NCI-H446 treated with DMSO at 0.1 percent for 48 hours (cell line): Measurements from ENCODE around the gene SLFNL1.
A peak's percentile ranks its signal among the peaks of the same experiment; 100 is the strongest.

ENCODE experiments used
- DNase-seq: peaks from one replicate; lab custom pipeline; 2025; lab: John Stamatoyannopoulos, UW

The SLFNL1 gene

DNA sequence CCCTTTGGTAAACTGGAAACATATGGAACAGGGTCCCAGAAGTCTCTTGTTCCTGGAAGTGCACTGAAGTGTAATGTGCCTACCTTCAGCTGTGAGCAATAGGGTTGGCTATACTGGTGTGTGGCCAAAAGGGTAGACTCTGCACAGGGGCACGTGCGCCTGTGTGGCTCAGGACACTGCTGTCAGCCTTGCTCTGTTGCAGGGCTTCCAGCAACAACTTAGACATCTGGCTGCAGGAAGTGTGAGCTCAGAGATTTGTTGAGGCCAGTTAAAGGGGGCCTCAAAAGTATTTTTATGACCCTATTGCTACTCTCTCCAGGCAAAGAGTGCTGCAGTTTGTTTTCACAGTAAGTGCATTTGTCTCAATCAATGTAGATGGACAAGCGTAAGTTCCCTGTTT is 34.6 kb downstream of the SLFNL1 start:
- DNase-seq = no peak

DNA sequence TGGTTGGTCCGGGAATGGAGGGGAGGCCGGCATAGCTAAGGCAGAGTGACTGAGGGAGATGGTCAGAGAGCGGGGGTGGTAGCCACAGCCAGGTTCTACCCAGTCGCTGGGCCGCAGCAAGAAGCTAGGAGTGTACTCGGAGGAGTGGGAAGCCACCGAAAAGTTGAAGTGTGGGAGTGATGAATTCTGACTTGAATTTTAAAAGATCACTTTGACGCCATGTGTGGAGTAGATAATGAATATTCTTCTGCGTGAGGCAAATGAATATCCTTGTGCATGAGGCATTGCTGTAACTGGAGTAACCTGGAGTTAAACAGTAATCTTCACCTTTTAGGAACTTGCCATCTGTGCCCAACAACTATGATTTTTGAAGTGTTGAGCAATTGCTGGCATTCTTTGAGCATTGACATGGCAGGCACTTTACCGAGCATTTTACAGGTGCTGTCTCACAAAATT is 35.2 kb downstream of the SLFNL1 start:
- DNase-seq = no peak

DNA sequence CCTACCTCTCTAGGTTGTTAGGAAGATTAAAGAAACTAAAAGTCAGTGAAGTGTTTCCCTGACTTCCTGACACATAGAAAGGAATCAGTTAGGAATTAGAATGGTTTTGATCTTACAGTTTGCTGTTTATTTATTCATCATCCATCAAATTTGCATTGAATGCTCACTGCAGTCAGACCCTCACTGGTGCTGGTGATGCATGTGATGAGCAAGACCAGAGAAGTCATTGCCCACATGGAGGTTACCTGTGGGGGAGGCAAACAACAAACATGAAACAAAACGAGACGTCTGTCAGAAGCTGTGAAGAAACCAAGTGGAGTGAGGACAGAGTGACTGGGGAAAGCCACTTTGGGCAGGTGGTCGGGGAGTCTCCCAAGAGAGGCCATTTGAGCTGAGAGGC is 35.6 kb downstream of the SLFNL1 start:
- DNase-seq = no peak

DNA sequence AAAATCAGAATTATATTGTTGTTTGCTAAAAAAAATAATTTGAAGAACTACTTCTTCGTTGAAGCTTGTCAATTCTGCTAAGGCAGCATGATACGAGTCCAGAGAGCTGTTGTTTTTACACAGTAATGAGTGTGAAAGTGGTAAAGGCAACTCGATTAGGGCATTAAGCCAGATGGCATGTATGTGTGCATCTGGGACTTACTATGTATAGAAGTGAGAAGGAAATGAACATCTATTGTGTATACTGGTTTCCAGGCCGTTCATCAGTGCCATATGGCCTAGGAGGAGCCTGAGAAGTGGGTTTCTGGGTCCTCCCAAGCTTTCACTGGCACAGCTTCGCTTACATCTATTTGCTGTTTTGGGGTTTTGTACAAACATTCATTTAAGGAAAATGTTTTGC is 36.4 kb downstream of the SLFNL1 start:
- peak; percentile 91 for DNase-seq

DNA sequence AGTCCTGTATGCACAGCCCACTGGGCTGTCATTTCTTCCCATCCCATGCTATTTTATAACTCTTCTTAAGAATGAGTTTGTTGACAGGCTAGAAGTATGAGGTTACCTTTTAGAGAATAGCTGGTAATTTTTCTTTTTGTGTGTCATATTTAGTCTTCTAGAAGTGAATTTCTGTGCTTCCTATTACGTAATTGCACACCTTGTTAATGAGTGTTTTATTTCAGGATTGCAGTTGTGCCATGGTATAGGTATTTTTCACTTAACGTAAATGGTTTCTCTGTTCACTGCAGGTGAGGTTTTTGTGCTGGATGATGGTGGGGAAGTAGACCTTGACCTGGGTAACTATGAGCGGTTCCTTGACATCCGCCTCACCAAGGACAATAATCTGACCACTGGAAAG is 37.0 kb downstream of the SLFNL1 start:
- DNase-seq = no peak

DNA sequence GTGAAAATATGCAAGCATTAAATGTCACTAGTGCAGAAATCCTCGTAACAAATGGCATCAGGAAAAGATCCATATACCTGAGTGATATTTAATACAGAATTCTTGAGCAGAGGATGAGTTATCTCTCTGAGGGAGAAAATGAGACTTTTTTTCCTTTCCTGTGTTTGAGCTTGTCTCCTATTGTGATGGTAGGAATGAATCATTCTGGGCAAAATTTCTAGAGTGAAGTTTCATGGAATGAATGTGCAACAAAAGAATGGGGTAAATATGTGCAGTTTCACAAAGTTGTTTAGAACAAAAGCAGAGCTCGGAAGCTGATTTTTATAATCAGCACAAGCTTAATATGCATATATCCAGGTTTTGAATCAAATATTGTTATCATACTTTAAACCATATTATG is 37.5 kb downstream of the SLFNL1 start:
- DNase-seq = no peak

DNA sequence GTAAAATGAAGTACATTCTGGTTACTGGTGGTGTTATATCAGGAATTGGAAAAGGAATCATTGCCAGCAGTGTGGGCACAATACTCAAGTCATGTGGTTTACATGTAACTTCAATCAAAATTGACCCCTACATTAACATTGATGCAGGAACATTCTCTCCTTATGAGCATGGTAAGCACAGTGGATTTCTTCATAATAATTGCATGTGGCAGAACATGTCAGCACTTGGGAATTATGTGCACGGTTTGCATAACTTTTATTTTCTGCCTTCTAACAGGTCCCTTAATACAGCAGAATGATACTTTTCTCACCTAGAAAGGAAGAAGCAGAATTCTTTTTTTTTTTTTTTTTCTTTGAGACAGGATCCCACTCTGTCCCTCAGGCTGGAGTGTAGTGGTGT is 38.2 kb downstream of the SLFNL1 start:
- no peak for DNase-seq

DNA sequence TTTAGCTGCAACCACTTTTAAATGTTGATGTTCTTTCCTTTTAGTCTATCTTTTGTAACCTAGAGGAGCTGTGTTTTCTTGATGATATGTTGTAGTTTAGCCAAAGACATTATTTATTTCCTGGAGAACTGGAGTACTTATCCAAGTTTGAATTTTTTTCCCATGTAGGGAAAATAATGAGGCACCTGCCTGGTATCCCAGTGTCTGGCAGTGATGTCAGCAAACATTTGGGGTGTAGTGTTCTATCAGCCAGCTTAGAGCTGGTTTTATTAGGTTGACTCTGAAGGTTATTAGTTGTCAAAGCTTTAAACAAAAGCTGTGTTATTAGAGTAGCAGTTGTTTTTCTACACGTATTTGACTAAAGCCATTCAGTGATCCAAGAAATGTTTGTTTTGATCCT is 38.8 kb downstream of the SLFNL1 start:
- DNase-seq = no peak

DNA sequence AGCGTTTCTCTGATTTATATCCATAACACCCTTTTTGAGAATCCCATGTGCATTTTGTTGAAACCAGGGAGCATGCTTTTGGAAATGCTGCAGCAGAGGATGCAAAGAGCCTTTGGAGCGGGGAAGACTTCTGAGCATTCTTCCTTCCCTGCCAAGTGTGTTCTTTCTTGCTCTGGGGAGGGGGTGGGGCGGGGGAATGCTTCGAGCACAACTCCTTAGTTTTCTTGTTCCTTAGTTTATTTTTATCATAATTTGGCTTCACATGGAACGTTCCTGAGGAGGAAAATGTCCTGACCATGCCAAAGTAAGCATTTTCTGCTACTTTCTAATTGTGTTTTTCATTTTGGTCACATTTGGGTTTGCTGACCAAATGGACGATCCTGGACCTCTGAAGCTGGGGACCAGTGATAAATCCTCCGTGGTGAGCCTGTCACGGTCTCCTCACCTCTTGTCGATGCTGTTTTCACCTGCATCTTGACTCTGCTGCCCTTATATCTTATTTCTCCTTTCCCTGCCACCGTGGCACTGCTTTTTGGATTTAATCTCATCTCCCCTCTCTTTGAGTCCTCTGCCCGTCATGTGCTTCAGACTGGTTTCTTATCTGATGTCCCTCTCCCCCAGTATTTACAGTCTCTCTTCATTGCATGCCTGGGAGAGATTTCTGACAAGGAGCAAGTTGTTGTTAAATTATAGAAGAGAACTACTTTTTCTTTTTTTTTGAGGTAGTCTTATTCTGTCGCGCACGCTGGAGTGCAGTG is 39.7 kb downstream of the SLFNL1 start:
- DNase-seq = no peak

DNA sequence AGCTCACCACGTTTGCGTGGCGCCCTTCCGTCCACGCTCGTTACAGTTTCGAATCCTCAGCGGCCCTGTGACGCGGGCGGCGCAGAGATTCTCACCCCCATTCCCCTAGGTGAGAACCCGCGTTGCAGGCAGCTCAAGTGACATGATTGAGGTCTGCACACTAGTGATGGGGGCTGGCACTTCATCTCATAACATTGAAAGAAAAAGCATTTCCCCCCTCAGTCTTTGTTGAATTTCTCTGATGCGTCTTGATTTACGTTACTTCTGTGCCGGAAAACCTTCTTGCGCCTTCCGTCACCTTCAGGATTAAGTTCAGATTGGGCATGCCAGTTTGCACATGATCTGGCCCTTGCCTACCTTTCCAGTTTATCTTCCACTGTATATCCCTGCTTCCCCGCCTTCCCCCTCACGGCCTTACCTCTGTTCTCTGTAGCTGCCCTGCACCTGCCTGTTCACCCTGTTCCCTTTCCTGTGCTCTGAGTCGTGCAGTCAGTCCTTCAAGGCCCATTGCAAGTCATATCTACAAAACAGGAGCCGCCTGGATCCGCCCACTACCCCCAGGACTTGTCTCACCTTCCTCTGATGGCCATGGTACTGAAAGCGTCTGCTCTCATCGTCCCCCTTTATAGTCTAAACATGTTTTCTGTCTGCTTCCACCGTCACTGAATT is 40.9 kb downstream of the SLFNL1 start:
- no peak for DNase-seq

DNA sequence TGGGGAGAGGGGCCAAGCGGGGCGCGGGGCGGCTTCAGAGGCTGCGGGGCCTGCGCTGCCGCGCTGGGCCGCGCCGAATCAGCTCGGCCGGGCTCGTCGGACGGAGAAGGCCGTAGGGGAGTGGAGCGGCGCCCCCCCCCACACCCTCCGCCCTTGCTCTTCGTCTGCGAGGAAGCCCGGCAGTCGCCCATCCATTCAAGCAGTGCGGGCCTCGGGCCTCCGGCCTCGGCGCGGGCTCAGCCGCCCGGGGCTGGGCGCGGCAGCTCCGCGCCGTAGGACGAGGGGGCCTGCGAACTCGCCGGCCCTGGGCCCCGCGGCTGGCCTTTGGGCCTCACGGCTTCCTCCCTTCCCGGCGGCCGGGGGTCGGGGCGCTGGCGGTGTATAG is 41.5 kb downstream of the SLFNL1 start:
- DNase-seq = no peak

DNA sequence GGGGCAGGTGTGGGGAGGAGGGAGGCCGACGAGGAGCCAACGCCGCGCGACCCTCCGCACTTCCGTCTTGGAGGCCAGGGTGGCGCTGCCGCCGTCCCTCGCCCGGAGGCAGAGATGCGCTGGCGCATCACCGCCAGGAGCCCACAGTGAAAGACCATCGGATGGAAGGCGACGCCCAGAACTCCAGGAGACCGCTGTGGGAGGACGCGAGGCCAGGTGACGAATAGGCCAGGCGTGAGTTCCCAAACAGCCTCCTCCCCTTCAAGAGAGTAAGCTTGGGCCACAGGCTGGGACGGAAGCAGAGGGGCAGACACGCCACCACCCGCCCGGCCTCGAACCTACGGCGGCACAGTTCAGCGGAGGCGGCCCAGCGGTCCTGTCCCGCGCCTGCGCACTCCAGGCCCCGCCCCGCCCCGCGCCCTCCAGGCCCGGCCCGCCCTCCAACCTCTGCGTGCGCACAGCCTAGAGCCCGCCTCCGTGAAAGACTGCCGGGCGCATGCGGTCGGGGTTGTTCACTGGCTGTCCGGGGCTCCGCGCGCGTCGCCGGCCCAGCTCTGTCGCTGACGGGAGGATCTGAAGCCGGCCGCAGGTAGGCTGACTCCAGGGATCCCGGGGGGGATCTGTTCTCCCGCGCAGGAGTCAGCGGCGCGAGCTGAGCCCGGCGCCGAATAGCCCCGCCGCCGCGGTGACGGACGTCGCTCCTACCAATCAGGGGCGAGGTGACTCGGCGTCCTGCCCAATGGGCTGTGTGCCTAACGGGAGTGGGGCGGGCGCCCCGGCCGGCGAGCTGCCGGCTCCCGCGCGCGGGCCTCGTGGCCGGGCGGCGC is 42.1 kb downstream of the SLFNL1 start, which contains the start of gene CTPS1:
TSS of gene CTPS1 (plus strand) at position 456 of the 827 bp plus-strand sequence. CDS start 3,595 bp downstream, outside the sequence.
- peak; percentile 95 for DNase-seq

DNA sequence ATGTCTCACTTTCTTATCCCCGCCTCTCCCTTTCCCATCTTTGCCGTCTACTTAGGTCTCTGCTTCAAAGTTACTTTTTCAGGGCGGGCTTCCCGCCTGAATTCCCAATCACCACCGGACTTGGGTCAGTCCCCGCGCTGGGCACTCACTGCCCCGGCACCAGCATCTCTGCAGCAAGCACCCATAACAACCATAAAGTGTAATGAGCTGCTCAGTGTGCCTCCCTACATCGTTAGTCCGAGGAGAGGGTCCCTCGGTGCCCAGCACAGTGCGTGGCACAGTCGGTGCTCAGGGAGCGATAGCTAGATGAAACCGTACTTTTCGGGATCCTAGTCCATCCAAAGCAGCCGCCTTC is 42.7 kb downstream of the SLFNL1 start:
- DNase-seq = no peak

DNA sequence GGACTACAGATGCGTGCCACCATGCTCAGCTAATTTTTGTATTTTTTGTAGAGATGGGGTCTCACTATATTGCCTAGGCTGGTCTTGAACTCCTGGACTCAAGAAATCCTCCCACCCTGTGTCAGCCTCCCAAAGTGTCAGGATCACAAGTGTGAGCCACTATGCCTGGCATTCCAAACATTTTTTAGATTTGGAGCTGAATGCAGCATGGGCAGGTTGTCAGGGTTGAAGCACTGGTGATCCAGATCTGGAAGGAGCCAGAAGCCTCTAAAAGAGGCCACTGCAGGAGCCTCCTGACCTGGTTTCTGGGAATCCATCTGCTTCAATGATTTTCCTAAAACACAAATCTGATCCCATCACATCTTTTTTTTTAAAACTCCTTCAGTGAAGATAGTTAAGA is 43.8 kb downstream of the SLFNL1 start:
- DNase-seq = no peak

DNA sequence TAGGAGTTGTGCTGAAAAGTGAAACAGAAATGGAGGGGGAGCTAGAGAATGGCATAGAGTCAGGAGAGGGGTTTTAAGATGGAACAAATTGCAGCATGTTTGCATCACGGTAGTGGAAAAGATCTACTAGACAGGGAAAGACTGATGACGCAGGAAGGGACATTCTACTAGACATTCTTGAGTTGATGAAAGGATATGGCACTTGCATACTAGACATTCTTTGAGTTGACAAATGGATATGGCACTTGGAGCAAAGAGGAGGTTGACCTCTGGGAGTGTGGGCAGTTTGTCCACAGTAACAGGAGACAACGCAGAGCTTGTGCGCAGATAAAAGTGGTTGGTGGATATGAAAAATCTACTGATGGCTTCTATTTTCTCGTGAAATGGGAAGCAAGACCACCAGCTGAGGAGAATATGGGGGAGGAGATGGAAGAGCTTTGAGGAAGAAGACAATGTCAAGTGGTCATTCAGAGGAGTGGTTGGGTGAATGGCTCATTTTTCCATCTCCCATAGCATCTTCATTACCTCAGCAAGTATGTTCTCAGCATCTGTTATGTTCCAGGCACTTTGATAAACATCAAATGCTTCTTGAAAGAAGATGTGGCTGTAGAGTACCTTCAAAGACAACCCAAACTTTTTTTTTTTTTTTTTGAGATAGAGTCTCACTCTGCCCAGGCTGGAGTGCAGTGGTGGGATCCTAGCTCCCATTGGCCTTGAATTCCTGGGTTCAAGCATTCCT is 44.4 kb downstream of the SLFNL1 start:
- DNase-seq = no peak

DNA sequence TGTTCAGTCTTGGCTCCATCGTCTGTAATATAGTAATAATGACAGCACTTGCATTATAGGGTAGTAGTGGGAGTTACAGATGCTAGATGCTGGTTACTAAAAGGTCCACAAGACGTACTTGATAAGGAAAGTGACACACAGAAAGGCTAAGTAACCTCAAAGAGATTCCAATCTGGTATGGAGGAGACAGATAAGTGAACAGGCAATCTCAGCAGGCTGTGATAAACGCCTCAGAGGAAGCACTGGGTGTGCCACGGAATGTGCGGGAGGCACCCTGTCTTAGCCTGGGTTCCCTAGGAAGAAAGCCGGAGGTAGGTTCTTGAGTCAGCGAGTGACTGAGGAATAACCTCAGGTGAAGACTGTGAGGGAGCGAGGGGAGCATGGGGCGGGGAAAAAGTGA is 46.6 kb downstream of the SLFNL1 start:
- DNase-seq = no peak

DNA sequence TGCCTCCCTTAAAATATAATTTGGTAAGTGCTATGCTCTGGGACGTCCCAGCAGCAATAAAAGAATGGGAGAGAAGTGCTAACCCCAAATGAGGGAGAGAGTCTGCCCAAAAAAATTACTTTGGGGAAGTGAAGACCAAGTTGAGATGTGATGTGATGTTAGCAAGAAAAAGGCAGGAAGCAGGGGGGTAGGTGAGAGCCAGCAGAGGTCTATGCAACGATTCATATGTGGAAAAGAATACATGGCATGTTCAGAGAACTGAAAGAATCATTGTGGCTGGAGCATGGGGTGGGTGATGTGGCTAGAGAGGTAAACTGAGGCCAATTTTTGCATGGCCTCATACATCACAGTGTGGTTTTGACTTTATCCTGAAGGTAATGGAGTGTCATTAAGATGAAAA is 47.6 kb downstream of the SLFNL1 start:
- DNase-seq = no peak

DNA sequence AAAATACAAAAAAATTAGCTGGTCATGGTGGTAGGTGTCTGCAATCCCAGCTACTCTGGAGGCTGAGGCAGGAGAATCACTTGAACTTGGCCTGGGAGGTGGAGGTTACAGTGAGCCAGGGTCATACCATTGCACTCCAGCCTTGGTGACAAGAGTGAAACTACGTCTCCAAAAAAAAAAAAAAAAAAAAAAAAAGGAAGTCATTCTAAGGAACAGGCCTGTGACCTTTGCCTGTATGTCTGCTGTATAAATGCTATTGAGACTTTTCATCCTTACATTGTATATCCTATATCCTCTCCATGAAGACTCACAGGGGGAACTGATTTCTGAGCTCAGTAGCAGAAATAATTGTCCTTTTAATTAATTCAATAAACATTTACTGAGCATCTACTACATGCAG is 49.6 kb downstream of the SLFNL1 start:
- DNase-seq = no peak

DNA sequence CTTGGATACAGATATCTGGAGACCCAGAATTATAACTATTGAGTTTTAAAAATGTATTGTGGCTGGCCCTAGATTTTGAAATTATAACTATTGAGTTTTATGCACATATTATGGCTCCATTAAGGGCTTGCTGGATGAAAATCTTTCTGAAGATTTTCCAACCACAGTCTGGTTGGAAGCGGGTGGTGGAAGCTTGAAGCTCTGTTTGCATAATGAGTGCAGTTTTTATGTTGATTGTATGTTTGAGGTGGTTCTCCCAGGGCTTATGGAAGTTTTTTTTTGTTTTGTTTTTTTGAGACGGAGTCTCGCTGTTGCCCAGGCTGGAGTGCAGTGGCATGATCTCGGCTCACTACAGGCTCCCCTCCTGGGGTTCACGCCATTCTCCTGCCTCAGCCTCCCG is 52.1 kb downstream of the SLFNL1 start:
- DNase-seq = no peak

DNA sequence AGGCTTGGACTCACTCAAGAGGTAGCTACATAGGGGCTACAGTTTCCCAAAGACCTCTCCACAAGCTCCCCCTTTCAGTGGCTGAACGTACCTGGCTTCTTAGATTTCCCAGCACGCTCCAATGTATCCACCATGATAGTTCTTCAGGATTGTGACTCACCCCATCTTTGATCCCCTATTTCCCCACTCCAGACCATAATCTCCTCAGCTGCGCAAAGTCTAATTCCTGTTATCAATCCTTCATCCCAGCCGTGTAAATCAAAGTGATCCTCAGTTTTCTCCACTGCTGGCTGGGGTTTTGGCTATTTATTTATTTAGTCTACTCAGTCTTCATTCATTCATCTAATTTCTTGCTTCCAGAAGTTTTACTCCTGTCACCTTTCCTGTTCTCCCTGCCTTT is 55.1 kb downstream of the SLFNL1 start:
- no peak for DNase-seq
